ENCODE results near the gene PPOX.

PPOX gene

DNA sequence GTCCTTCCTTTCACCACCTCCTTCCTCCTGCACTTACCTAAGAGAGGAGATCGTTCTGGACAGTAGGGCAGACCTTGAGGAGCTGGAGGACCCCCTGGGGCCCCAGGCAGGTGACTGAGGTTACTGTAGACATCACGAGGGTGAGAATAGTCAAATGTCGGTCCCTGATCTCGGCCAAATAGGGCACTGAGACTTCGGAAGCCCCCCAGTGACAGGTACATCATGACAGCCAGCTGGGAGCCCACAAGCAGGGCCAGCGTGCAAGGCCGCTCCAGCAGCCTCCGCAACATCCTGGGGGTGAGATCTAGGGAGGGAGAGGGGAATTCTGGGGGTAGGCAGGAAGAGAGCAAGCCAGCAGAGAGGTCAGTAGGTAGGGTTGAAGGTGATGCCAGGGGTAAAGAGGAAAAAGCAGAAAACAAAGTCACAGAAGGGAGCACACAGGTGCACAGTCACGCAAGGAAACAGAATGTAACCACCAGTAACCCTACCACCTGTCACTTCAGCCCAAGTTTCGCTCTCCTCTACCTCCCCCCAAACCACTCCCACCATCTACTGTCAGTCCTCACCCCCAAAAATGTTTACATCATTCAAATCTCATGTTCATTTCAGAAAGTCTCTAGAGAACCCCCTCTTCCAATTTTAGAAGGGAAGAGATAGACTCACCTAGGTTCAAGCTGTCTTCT, 9.7 kb downstream of the PPOX start:
- no peak for DNase-seq (ENCODE audit: low read depth, low spot score)

DNA sequence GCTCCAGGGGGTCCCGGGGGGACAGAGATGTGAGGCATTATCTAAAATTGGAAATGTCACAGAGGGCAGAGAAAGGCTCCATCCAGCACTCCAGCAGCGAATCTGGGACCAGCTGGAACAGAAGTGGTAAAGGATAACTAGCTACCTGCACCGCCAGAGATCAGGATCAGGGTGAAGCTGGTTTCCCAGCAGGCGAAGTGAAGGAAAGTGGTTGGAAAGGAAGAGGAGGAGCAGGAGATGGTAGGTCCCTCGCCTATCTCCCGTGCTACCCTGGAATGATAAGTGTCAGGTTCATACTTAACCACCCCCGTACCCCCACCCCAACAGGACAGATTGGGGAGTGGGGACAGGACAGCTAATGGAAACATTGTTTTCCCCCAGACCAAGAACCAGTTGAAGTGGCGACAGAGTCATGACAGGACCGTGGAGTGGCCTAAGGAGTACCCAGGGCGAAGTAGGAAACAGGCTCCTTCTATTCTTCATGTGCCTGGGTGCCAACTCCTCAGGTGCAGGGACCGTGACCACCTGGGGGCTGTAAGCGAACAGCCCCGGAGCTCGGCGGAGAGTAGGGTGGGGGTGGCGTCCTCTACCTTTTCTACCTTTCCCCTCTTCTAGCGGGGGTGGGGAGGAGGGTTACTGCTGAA, 10.4 kb downstream of the PPOX start:
- DNase-seq (ENCODE audit: low read depth, low spot score) = no peak

DNA sequence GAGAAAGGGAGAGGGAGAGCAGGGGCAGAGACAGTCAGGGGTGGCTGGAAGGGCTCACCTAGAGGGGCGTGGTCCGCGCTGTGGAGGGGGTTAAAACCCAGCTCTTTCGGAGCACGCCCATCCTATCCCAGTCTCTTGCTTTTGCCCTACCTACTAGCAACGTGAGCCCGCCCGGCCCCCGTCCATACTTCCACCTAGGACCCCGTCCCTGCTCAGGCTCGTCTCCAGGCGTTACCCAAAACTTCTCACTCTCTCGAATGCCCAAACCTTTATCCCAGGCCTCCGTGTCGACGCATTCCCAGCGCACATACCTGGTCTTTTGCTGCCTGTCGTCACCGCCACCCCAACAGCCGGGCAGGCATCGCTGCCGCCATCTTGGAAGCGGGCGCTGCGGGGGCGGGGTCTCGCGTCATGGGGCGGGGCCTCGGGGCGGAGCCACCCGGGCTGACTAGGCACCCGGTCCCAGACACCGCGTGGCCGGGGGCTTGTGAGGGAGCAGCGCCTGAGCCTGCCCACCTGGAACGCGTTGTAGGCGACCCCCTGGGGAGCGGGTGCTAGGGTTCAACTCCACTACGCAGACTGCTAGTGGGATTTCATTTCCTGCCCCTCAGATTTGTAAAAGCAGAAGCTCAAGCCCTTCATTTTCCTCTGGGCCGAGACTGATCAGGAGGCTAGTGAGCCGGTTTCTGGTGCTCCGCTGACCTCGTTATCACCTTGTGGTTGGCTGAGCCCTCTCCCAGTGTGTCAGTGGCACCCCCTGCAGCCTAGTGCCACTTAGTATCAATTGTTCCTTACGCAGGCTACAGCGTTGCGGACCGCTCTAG, 11.1 kb downstream of the PPOX start, which contains the start of gene B4GALT3:
Gene B4GALT3 (minus strand): TSS at position 396 of the 824 bp plus-strand sequence. CDS start 1,447 bp downstream, outside the sequence.
- DNase-seq (ENCODE audit: low read depth, low spot score) = peak; percentile 84

DNA sequence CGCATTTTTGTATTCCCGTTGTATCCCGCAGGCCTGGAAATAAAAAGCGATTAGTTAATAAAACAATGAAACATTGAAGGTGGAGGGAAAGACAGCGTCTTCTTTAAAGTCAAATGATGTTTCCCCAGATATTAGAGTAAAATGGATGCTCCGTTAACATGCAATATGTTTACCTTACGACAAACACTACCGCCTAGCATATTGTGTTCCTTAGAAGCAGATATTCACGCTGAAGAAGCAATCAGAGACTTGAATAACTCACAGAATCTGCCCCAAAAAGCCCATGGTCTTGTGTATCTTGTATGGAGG, 11.7 kb downstream of the PPOX start:
- no peak for DNase-seq (ENCODE audit: low read depth, low spot score)

DNA sequence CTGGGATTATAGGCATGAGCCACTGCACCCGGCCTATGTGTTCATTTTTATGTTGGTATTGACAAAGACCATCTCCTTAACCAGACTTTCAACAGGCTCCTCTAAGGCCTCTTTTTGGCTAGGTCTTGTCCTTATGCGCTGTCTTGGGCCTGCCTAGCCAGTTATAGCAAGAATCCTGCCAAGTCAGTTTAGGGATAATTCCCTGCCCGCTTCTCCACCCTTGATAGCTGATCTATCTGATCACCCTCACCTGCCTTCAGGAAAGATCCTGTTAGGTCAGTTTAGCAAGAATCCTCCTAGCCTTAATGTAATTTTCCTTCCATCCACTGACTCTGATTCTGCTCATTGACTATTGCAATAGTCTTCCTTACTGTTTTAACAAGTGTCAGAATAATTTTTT, 13.5 kb downstream of the PPOX start:
- DNase-seq (ENCODE audit: low read depth, low spot score) = no peak

DNA sequence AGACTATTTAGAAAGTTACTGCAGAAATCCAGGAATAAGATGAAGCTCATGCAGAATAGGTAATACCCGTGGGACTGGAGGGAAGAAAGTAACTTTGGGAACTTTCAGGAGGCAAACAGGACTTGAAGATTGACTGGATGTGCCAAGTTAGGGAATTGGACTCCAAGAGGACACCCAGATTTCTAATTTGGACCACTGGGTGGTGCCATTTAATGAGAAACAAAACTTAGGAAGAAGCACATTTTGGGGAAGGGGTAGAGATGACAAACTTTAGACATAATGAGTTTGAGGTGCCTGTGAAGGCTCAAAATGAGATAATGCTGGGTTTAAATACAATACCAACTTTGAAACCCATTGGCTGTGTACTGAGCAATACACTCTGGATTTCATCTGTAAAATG, 14.4 kb downstream of the PPOX start:
- no peak for DNase-seq (ENCODE audit: low read depth, low spot score)

DNA sequence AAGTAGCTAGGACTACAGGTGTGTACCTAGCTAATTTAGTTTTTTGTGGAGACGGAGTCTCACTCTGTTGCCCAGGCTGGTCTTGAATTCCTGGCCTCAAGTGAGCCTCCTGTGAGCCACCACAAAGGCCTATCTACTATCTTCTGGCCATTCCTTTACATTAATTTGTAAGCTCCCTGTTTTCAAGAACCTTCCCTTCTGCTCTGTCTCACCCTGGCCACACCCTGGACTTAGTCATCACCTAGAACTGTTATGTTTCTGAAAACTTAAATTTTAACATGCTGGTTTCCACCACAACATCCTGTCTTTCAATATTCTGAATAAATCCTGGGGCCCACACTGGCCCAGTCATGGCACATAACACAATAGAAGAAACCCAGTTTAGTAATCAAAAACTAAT, 16.0 kb downstream of the PPOX start:
- peak; percentile 46 for DNase-seq (ENCODE audit: low read depth, low spot score)

DNA sequence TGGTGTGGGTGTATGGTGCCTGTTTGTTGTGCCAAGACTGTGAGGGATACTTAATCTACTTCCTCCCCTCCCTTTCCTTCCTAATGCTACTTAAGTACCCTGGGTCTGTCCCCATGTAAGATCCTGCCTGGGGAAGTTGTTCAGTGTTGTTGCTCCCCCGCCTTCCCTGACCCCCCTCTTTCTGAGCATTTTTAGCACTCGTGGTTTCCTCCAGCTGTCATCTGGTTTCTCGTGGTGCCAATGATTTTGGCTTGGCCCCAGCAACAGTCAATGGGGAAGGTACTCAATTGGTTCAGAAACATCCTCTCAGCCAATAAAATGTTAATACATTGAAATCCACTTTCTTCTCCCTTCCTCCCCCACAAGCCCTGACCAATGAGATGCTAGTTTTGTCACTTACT, 19.1 kb downstream of the PPOX start:
- DNase-seq (ENCODE audit: low read depth, low spot score) = peak; percentile 62

DNA sequence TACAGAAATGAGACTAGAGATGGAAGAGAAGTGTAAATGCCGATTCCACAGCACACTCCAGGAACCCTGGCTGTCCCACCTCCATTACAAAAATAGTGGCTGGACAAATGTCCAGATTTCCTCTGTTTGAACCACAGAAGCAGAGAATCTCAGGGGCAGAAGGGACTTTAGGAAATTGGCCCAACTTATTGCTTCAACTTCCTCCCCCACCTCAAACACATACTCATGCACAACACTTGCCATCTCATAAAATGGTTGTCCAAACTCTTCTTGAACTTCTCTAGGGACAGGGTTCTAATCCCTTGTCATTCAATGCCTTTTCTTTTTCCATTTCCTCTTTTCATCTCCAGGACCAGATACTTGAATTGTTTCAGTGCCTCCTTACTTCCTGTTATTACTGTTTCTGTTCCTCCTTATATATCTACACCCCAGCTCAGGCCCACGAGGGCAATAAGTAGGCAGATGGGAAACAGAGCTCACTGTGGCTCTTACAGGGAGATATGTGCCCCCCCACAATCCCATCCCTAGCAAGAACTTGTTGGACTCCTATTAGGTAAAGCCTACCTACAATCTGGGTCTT, 19.6 kb downstream of the PPOX start:
- no peak for DNase-seq (ENCODE audit: low read depth, low spot score)

DNA sequence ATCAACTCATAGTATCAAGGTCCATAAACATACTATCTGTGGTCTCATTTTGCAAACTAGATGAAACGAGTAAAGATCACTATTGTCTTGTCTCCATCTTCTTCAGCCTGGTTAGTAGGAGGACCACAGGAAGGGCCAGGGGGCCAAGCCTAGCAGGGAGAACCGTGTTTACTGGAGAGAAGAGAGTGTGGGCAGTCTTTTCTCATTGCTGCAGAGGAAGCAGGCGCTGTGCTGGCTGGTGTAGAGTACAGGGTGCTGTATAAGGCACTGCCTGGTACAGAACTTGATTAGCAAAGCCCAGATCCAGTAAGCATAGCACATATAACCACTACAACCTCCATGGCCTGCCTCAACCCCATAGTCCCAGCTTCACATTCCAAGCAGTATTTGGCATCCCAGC, 21.1 kb downstream of the PPOX start:
- no peak for DNase-seq (ENCODE audit: low read depth, low spot score)

DNA sequence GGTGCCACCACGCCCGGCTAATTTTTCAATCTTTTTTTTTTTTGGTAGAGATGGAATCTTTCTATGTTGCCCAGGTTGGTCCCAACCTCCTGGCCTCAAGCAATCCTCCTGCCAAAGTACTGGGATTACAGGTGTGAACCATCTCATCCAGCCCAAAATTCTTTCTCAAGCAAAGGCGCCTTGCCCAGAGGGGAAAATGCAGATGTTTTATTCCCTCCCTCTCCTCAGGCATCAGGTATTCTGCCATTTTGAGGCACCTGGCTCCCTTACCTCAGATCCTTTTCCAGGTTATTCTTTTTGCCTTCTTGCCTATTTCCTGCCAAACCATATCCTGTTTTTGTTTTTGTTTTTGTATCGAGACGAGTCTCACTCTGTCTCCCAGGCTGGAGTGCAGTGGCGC, 22.2 kb downstream of the PPOX start:
- DNase-seq (ENCODE audit: low read depth, low spot score) = no peak

DNA sequence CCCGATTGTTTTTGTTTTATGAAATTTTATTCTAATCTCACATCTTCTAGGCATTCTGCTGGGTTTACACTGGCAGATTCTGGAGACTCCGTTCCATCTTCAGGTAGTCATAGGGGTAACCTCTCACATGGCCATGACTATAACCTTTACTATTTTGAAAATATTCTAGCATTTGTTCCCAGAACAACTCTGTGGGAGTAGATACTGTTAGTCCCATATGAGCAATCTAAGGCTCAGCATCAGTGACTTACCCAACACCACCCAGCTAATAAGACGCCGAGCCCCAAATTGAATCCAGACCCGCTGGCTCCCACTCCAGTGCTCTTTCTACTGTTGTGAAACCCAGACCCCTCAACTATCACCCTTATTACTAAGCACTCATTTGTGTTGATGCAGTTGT, 22.8 kb downstream of the PPOX start:
- DNase-seq (ENCODE audit: low read depth, low spot score) = no peak

DNA sequence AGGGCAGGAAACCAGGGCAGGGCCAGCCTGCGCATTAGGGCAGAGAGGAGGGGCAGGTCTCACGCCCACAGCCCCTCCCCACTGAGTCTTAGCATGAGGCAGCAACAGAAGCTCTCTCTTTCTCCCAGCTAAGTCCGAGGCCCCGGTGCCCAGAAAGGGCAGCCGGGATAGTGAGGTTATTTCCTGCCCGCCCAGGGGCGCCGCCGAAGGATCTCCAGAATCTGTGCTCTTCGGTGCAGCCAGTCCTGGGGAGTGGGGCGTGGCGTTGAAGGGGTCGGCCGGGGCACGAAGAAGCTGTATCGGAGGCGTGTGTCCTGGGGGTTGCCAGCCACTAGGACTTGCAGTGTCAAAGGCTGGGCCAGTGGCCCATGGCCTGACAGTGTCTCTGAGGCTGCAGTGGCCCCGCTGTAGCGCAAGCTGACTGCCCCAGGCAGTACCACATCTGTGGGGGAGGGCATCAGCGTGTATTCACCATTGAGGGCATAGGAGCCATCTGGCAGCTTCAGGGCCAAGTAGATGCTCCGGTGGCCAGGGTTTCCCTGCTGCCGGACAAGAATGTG, 24.8 kb downstream of the PPOX start:
- no peak for DNase-seq (ENCODE audit: low read depth, low spot score)

DNA sequence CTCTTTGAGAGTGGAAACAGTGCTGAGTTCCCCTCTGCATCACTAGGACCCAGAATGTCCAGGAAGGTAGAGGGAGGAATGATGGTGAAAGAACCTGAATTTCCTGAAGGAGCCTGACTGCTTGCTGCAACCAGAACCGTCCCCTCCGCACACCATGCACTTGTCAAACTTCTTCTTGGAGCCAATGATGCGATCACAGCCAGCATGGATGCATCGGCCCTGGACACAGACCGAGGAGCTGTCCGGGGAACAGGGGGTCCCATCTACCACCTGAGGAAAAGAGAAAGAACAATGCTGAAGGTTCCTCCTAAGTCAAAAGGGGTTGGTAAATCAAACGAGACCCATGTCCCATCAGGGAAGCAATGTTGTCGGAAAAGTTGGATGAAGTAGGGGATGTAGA, 25.7 kb downstream of the PPOX start:
- no peak for DNase-seq (ENCODE audit: low read depth, low spot score)

DNA sequence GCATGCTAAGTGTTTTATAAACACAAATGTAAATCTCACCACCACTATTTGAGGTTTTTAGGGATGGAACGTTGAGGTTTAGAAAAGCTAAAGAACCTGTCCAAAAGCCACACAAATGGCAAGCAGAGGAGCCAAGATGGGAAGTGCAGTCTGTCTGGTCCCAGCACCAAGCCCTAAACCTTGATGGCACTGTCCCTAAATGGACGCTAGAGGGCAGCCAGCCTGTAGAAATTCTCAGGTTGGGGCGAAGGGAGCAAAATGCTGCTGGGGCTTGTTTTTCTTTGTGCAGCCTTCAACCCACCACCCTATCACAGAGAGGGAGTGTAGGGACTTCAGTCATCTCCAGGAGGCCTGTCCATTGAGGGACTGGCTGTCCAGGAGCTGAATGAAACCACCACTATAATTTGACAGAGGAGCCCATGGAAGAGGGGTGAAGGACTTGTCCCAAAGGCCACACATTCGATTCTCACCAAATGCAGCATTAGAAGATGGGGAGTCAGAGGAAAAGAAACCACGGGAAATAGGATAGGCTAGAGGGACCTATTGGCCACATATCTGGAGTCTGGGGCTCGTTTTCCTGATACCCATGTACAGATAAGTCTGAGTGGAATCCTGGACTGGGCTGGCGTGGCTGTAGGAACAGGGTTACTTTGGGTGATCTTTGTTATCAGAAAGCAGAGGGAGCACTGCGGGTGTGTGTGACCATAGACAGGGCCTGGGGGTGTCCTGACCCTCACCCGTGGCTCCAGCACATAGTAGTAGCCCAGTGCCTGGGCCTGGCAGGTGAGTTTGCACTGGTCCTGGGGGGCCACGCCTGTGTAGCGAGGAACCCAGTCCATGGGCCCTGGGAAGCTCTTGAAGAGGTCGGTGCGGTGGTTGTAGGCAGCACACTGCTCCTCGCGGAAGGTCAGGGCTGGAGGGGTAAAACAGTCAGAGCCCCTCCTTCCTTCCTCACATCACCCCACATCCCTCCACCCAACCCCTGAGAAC, 26.5 kb downstream of the PPOX start:
- DNase-seq (ENCODE audit: low read depth, low spot score) = peak; percentile 51

DNA sequence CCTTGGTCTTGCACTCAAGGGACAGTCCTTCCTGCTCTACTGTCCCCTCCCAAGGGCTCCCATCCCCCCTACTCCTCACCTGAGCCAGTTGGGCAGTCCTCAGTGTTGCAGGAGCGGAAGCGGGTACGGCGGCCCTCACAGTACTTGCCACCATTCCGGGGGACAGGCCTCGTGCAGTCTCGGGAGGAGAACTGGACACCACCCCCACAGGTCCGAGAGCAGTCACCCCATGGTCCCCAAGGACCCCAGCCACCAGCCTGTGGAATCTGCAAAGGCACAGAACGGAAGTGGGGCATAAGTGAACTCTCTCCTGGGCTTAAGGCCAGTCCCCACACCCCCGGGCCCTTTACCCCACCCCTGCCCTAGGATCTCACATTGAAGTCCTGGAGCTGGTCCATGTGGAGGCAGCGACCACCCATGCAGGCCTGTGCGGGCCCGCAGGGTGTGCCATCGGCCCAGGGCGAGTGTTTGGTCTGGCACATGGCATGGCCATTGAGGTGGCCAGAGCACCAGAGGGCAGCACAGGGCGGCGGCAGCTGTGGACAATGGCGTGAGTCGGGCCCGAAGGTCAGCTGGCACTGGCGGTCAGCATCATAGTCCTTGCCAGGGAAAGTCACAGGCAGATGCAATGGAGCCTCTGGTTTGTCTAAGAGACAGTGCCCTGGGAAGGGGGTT, 27.5 kb downstream of the PPOX start:
- DNase-seq (ENCODE audit: low read depth, low spot score) = no peak

DNA sequence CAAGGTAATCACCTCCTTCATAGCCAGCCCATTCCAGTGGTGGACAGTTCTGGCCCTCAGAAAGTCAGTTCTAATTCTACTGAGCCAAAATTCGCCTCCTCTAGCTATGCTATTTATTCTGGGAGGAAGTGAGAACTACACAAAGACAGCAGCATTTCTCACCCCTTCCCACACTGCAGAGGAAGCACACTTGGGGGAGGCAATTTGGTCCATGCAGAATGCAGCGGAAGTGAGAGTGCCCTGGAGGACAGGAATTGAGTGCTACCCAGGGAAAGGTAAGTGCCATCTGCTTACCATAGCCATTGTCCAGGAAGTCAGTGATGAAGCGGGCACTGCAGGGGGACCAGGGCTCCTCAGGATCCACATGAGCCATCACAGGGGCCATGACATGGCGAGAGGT, 28.9 kb downstream of the PPOX start:
- no peak for DNase-seq (ENCODE audit: low read depth, low spot score)

DNA sequence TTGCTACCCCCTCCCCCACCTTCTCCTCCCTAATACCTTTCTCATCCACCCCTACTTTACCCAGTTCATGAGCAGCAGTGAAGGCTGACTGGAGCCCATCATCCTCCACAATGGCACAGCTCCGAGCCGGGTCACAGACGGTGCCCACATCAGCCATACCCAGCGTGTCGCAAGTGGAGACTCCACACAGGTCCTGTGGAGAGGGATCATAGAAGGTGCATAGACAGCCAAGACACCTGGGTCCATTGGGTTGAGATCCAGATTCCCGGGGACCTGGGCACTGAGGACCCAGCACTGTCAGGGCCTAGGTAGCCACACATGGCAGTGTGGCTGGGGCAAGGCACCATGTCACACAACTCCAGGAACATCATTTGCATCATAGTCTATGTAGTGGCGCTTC, 29.9 kb downstream of the PPOX start:
- no peak for DNase-seq (ENCODE audit: low read depth, low spot score)

DNA sequence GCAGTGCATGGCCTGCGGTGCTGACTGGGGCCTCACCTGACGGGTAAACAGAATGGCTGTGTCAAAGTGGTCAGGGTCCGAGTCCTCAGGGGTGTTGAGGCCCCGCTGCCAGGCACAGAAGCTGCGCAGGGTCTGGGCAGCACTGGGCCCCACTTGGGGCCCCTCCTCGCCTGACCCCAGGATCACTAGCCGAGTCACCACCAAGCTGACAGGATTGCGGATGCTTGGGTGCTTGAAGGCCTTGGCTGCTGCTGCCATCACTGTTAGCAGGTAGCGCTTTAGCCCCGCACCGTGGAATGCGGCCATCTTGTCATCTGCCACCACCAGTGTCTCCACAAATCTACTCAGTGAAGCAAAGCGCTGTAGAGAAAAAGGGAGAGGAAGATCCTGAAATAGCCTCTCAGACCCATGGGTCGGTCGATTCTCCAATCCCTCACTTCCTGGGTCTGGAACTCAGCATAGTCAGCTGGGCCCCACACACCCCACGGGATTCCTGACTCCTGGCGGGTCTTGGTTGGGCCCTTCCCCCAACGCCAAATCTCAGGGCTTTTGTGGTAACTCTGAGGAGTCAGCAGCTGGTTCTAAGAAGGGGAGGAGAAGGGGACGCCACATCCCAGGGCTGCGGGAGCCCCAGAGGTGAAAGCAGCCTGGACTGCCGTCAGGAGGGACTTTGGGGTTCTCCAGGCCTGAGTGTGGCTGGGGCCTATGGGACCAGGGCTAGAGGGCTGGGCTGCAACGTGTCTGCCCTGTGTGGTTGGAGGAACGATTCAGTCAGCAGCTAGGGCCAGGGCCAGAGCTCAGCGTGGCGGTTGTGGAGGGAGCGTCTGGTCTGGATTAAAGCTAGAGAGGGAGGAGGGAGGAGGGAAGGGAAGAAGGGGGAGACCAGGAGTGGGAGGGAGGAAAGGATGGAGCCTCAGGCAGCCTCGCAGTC, 30.6 kb downstream of the PPOX start:
- no peak for DNase-seq (ENCODE audit: low read depth, low spot score)
